Neural cell (in vitro differentiated cells): ENCODE measurements around the gene GRAP2. TPM values are rescaled to one million over a fixed set of nuclear protein-coding genes. Genes with fewer than 3 reads are reported as not detected.

Experiments
- H2AFZ ChIP-seq: fragments of 200-600, 300-800 bp; sonication (generic), shearing (Covaris generic); 2 replicates; pipeline ENCODE4 v1.6.0; 2014; ENCODE audit warnings: low read depth, mild to moderate bottlenecking, antibody characterized with exemption, low read length, moderate library complexity
- H3F3A ChIP-seq: fragments of 200-600 bp; shearing (Covaris generic); 2 replicates; pipeline ENCODE4 v1.6.1; 2016; ENCODE audit warnings: mild to moderate bottlenecking, moderate library complexity, mixed read lengths, antibody characterized with exemption, low read length; ENCODE audit not compliant: insufficient read depth, poor library complexity, severe bottlenecking
- H3K27ac ChIP-seq: fragments of 200-600, 300-800 bp; sonication (generic), shearing (Covaris generic); 2 replicates; pipeline ENCODE4 v1.5.1; 2014; ENCODE audit warnings: mild to moderate bottlenecking, low read length, moderate library complexity
- H3K27me3 ChIP-seq: fragments of 300-800, 200-600 bp; sonication (generic), shearing (Covaris generic); 2 replicates; pipeline ENCODE4 v1.6.0; 2014; ENCODE audit warnings: mild to moderate bottlenecking, low read depth, low read length, moderate library complexity; ENCODE audit not compliant: insufficient read depth
- H3K36me3 ChIP-seq: fragments of 300-800, 200-600 bp; sonication (generic), shearing (Covaris generic); 2 replicates; pipeline ENCODE4 v1.5.1; 2014; ENCODE audit warnings: mild to moderate bottlenecking, antibody characterized with exemption, low read length, moderate library complexity; ENCODE audit not compliant: insufficient read depth
- H3K4me2 ChIP-seq: fragments of 300-800, 200-600 bp; sonication (generic), shearing (Covaris generic); 2 replicates; pipeline ENCODE4 v1.6.0; 2014; ENCODE audit warnings: mild to moderate bottlenecking, low read length
- H3K4me3 ChIP-seq: fragments of 300-800, 200-600 bp; sonication (generic), shearing (Covaris generic); 2 replicates; pipeline ENCODE4 v1.5.1; 2014; ENCODE audit warnings: mild to moderate bottlenecking, low read length, moderate library complexity
- H3K79me2 ChIP-seq: fragments of 200-600 bp; shearing (Covaris generic); replicated peaks from 2 replicates; pipeline ENCODE4 v1.6.0; 2014; ENCODE audit warnings: mild to moderate bottlenecking, low read length, moderate library complexity; ENCODE audit not compliant: insufficient read depth
- H3K9ac ChIP-seq: fragments of 300-800, 200-600 bp; sonication (generic), shearing (Covaris generic); 2 replicates; pipeline ENCODE4 v1.6.1; 2016; ENCODE audit warnings: mild to moderate bottlenecking, low read length, mixed read lengths
- H3K9me2 ChIP-seq: fragments of 200-600 bp; shearing (Covaris generic); 2 replicates; pipeline ENCODE4 v1.6.1; 2016; ENCODE audit warnings: mild to moderate bottlenecking, low read length, mixed read lengths; ENCODE audit not compliant: insufficient read depth
- H3K9me3 ChIP-seq: fragments of 200-600, 300-800 bp; sonication (generic), shearing (Covaris generic); 2 replicates; pipeline ENCODE4 v1.6.1; 2016; ENCODE audit warnings: mild to moderate bottlenecking, mixed run types, low read length, moderate library complexity, mixed read lengths
- H4K20me1 ChIP-seq: fragments of 200-600 bp; shearing (Covaris generic); 2 replicates; pipeline ENCODE4 v1.6.1; 2016; ENCODE audit warnings: mild to moderate bottlenecking, mixed run types; ENCODE audit not compliant: insufficient read depth
- CTCF ChIP-seq: fragments of 450-650 bp; IDR thresholded peaks from 2 replicates; pipeline ENCODE4 v1.5.1; 2014; ENCODE audit warnings: antibody characterized with exemption, mild to moderate bottlenecking, moderate library complexity; ENCODE audit not compliant: poor library complexity, severe bottlenecking
- EP300 ChIP-seq: fragments of 450-650 bp; conservative IDR thresholded peaks from 2 replicates; pipeline ENCODE4 v1.6.1; 2014; ENCODE audit warnings: antibody characterized with exemption, mild to moderate bottlenecking, moderate library complexity; ENCODE audit not compliant: poor library complexity, severe bottlenecking
- EZH2 ChIP-seq: fragments of 200-600, 300-800 bp; shearing (Covaris generic), sonication (generic); IDR thresholded peaks from 2 replicates; pipeline ENCODE4 v1.6.1; 2014; ENCODE audit warnings: antibody characterized with exemption, low read length, borderline replicate concordance, mild to moderate bottlenecking; ENCODE audit not compliant: insufficient read depth, poor library complexity, severe bottlenecking
- MXI1 ChIP-seq: fragments of 450-650 bp; conservative IDR thresholded peaks from 2 replicates; pipeline ENCODE4 v1.6.1; 2014; ENCODE audit warnings: antibody characterized with exemption, mild to moderate bottlenecking; ENCODE audit not compliant: poor library complexity, severe bottlenecking
- POLR2AphosphoS5 ChIP-seq: IDR thresholded peaks from 2 replicates; pipeline ENCODE4 v1.6.1; 2012
- RAD21 ChIP-seq: fragments of 450-650 bp; conservative IDR thresholded peaks from 2 replicates; pipeline ENCODE4 v1.6.1; 2014; ENCODE audit warnings: antibody characterized with exemption, mild to moderate bottlenecking, moderate library complexity
- REST ChIP-seq: IDR thresholded peaks from 2 replicates; pipeline ENCODE4 v1.6.1; 2012; ENCODE audit warnings: borderline replicate concordance
- SMC3 ChIP-seq: fragments of 450-650 bp; conservative IDR thresholded peaks from 2 replicates; pipeline ENCODE4 v1.6.1; 2014; ENCODE audit warnings: antibody characterized with exemption, mild to moderate bottlenecking, moderate library complexity; ENCODE audit not compliant: poor library complexity
- TAF1 ChIP-seq: IDR thresholded peaks from 2 replicates; pipeline ENCODE4 v1.6.1; 2012; ENCODE audit warnings: low read depth
- polyA plus RNA-seq: library from polyadenylated mRNA; depleted of rRNA; stranded (reverse); fragments of >200 nt; gene quantifications from 2 replicates; pipeline ENCODE4 v1.2.3, GENCODE V29; 2014

The GRAP2 gene
- polyA plus RNA-seq, 1 donor from 2014 or later, result 0.30 TPM

GRCh38 chr22:39947220-39948216, 46.6 kb downstream of the GRAP2 start:
- no peak overlapping the region for H3K4me3 ChIP-seq
- H4K20me1 ChIP-seq, result no peaks in the 10 kb centered on the region
- TF ChIP-seq EP300 (no peak), REST (no peak), TAF1 (no peak), CTCF (no peak), EZH2 (no peak), POLR2AphosphoS5 (no peak), RAD21 (no peak), SMC3 (no peak), MXI1 (no peak)
- H3F3A ChIP-seq, result no peaks in the 10 kb centered on the region
- no peaks in the 10 kb centered on the region for H3K36me3 ChIP-seq
- no peaks in the 10 kb centered on the region for H3K27me3 ChIP-seq
- no peak overlapping the region for H3K9ac ChIP-seq
- no peak overlapping the region for H3K4me2 ChIP-seq
- H3K27ac ChIP-seq, result no peak overlapping the region
- H3K9me3 ChIP-seq, result no peaks in the 10 kb centered on the region
- no peaks in the 10 kb centered on the region for H3K79me2 ChIP-seq
- H2AFZ ChIP-seq, result no peak overlapping the region
- H3K9me2 ChIP-seq, result no peaks in the 10 kb centered on the region

- Histone ChIP-seq H2AFZ (no peak overlapping the region), H3K9me2 (no peaks in the 10 kb centered on the region), H3F3A (no peaks in the 10 kb centered on the region), H3K27me3 (no peaks in the 10 kb centered on the region), H3K9me3 (no peaks in the 10 kb centered on the region), H3K36me3 (no peaks in the 10 kb centered on the region), H4K20me1 (no peaks in the 10 kb centered on the region), H3K27ac (no peak overlapping the region), H3K9ac (no peak overlapping the region), H3K4me2 (no peak overlapping the region), H3K4me3 (no peak overlapping the region), H3K79me2 (no peaks in the 10 kb centered on the region)
- TF ChIP-seq EZH2 (no peak), REST (no peak), TAF1 (no peak), SMC3 (no peak), RAD21 (no peak), POLR2AphosphoS5 (no peak), MXI1 (no peak), CTCF (no peak), EP300 (no peak)
These were observed 49.3 kb downstream of the GRAP2 start for GRCh38 chr22:39949964-39950737.
